GM21367 (cell line): ENCODE results near the gene SPINK5.

Experiments
- ATAC-seq: cut with Tn5 transposase; IDR thresholded peaks from one replicate; pipeline ENCODE4 v1.9.1; 2021; ENCODE audit not compliant: unreplicated experiment

The SPINK5 gene

DNA sequence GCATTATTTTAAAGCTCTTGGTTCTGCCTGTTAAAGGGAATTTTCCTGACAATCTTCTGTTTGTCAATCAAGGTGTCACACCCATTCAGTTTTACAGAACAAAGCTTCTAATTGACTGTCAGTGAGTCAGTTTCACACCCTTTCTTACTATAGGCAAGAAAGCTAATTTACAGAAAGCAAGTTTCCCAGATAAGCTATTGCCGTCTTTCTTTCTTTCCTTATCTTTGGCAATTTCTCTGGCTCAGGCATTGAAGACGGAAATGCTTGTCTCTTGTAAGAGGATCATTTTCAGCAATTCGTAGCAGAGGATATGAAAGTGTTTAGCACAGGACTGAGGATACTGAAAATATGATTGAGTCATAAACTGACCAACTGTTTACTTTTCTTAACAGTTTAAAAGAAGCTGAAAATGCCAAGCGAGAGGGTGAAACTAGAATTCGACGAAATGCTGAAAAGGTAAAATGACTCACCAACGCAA, 27.0 kb downstream of the SPINK5 start:
- peak; percentile 87 for ATAC-seq

DNA sequence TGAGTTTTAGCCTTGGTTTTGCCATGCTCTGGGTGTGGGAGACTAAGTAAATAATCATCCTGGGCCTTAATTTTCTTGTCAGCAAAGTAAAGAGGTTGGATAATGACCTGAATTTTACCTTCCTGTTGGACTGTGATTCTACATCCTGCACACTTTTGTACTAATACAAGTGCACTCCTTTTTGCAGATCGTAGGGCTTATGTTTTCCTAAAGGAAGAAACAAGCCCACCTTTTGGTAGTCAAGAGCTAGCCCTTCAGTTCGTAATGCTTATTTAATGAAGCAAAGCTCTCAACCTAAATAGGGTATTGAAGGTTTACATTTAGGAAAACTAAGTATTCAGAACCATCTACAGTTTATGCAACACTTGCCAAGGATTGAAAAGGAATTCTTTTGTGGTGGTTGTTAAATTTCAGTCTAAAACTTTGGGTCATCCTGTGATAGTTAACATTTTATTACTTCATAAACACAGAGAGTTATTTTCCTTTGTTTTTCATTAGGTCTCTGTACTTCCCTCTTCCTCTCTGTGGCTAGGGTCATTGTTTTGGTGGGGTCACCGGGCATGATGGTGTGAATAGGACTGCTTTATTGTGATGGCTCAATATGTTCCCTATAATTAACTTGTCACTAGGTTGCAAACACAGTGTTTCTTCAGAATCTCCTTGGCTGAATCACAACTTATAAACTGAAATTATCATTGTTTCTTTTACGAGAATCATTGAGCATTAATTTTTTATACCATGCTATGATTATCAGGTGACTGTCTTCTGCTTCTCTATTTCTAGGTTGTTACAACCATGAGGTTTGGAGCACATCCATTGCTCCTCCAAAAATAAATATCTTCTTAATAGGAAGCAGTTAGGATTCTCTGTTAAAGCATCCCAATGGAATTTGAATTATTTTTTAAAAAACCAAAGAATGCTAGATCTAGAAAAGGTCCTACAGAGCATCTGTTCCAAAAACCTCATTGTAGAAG, 28.5 kb downstream of the SPINK5 start:
- ATAC-seq: no peak

DNA sequence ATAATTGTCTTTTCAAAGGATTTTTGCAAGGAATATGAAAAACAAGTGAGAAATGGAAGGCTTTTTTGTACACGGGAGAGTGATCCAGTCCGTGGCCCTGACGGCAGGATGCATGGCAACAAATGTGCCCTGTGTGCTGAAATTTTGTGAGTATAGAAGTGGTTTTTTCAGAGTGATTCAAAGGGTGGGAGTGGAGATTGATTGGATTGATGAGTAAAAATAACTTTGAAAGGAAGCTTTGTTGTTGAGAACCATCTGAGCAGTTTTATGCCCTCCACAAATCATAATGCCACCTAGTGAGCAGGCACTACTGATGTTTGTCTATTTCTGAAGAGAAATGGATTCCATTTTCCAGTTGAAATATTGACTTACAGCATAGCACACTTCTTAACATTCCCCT, 30.6 kb downstream of the SPINK5 start:
- ATAC-seq: no peak

DNA sequence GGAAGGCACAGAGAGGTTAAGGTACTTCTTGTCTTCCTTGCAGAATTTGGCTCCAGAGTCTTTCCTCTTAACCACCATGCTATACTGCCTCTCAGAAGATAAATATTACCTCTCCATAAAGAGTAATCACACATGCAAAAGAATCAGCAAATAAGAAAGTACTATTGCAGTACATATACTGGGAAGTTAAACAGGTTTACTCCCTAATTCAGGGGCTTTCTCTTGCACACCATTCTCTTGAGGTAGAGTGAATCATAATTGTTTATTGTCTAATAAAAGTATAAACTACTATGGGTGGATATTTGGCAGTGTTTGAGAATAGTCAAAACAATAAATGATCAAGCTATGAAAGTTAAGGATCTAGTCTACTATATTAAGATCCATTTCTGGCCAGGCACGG, 40.4 kb downstream of the SPINK5 start:
- ATAC-seq: no peak

DNA sequence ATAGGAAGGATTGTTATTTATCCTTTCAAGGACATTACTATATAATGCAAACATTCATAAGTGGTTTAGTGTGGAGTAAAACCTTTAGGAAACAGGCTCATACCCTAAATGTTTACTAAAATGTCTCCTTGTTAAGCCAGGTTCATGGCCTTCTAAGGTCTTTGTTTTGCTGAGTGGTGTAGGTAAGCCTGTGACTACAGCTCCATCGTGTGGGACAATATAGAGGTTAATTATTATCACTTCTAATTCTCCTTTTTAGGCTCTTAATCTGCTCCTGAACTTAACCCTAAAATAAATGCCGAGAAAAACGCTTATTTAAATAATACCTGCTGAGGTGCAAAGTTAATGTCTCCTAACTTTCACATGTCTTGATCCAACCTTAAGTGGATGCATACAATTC, 43.8 kb downstream of the SPINK5 start:
- no peak for ATAC-seq

DNA sequence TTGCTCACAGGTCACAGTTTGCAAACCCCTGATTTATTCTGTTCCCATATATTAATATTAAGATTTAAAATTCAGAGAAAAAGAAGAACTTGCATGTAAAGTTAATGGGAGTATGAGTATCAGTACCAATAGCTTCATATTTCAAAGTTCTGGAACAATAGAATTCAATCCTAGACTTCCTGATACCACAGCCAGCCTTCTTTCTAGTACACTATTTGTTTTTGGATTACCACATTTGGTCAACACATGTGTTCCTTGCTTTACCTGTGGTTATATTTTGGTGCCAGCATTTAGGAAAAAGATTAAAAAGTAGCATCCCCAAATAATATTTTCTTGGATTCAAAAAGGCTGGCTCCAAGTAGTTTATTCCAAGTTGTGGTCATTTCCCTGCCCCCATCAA, 49.5 kb downstream of the SPINK5 start:
- ATAC-seq: no peak

DNA sequence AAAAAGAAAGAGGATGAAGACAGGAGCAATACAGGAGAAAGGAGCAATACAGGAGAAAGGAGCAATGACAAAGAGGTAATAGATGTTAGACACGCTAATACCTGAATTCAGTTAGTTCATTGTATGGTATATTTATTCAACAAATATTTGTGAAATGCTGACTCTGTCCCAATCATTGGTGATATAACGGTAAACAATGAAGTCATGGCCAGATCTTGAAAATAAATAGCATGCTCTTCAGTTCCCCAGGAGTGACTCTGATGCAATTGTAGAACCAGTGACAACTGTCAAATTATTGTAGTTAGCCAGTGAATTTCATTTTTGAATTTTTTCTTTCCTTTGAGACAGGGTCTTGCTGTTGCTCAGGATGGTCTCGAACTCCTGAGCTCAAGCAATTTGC, 56.5 kb downstream of the SPINK5 start:
- ATAC-seq: no peak

DNA sequence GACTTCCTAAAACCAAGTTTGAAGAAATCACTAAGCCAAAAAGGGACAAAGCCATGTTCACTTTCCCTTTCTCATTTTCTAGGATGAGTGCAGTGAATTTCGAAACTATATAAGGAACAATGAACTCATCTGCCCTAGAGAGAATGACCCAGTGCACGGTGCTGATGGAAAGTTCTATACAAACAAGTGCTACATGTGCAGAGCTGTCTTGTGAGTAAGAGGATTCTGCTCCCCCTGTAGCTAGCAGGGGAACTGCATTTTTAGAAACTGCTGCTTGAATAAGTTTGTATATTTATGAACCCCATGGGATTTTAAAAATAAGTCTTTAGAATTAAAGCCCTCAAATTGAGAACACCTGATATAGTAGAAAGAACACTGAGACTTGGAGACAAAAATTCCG, 61.9 kb downstream of the SPINK5 start:
- no peak for ATAC-seq

DNA sequence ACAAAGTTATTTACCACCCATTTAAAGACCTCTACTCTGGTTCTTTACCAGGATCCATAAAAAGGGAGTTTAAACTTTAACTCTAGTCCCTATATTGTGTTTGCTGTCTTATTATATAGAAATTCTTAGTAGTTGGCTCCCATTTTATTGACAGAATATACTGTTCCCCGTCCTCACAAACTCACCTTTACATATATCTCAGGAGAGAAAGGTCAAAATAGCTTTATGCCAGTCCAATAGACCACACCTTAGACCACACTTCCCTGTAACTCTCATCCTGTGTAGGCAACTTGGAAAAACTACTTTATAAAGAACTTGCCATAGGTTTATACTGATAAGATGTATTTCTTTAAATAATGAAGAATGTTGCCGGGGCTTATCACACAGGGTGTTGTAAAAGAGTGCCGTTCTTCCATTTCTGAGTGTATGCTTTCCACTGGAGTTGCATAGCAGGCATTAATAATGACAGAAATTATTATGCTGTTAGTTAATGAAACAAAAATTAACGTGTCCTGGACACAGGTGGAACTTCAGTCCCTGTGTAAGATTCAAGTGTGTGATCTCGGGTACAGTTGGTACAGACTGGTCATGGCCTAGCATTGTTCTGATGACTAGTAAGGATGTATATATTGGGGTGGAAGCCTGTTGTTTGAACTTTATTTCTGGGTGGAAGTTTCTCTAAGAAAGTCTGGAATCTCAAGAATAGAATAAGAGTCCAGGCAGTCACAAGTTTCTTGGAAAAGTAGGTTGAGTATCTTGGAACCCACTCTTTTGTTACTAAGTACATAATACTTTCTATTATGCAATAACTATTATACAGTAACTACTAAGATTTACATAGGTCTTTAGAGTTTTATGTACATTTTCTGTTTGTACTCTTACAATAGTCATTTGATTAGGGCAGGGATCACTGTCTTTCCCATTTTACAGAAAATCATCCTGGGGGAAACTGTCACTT, 71.6 kb downstream of the SPINK5 start:
- no peak for ATAC-seq

DNA sequence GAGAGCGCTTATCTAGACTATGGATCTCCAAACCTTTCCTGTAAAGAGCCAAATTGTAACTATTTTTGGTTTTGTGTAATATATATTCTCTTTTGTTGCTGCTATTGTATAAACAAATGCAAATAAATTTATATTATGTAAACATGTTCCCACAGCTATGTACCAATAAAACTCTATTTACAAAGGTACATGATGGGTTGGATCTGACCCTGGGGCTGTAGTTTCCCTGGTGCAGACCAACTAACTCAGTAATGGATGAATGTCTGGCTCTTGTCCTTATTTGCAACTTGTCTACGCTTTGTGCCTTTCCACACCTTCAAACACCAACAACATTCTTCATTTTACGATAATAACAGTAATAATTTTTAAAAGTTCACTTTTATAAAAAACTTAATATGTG, 77.1 kb downstream of the SPINK5 start:
- ATAC-seq: no peak

DNA sequence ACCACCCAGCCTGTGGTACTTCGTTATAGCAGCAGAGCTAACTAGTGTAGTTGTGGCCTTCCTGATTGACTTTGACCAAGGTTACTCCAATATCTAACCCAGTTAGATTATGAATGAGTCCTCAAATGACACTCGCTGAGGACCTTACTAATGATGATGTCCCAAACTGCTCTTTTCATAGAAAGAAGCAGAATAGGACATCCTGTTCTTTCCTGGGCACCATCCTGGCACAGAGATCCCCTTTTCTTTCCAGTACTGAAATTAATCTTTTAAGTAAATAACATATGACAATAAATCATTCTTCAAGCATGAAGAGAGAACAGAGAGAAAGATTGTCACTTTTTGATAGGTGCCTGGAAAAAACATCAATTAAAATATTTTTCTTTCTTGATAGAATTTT, 77.9 kb downstream of the SPINK5 start:
- ATAC-seq: no peak

DNA sequence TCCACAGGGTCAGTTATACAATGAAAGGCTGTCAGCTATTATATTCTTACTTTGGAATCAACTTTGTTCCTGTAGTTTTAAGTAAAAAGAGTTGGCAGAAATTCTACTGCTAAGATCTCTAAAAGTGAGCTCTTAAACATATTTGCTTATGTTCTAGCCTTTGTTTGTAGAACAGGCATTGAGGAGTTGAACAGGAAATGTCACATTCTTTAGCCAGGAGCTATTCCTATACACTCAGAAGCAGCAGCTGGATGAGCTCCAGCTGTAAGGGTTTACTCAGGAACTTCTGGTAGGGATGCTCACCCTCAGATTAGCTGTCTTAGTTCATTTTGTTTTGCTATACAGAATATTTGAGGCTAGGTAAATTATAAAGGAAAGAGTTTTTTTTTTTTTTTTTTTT, 82.1 kb downstream of the SPINK5 start:
- ATAC-seq: no peak

DNA sequence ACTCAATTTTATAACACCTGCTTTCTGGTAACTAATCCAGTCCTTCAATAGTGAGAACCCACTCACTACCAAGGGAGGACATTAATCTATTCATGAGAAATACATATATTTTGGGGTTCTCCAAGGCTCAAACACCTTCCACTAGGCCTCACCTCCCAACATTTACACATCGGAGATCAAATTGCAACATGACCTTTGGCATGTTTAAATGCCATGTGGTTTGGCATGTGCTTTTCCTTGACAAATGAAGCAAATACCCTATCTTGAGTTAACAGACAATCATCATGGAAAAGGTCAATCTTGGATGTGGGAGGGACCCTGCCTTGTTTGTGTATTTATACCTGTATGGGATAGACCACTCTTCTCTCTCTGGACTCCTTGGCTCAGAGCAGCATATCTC, 82.7 kb downstream of the SPINK5 start:
- ATAC-seq: no peak

DNA sequence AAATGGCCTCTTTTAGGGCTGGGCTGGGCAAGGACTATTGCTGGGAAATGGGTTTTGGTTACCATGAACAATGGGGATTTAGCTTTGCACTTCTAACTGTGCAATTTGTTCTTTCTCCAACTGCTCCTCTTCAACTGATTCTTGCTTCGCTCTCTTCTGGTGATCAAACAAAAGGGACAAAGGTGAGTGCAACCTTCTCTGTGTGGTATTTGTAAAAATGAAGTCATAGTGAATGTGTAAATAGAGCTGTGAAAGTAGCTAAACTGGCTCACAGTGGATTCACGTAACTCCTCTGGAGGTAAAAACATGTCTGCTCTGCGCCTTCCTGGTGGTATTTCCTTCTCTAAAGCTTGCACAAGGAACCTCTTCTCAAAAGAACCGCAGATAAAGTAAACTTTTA, 83.6 kb downstream of the SPINK5 start:
- ATAC-seq: no peak

DNA sequence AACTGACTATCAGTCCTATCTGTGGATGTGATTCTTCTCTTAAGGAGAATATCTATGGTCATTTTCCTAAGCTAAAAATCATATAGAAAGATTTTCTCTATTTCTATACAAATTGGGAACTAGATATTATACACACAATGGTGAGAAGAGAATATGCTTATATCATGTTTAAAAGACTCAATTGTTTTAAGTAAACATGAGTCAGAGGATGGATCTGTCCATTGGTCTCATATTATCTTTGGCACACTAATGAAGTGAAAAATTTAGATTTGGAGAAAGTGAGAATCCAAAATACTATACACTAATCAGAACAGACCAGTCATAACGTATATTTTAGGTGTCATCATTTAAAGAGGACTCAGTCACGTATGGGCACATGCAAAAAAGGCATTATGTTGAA, 88.1 kb downstream of the SPINK5 start:
- no peak for ATAC-seq

DNA sequence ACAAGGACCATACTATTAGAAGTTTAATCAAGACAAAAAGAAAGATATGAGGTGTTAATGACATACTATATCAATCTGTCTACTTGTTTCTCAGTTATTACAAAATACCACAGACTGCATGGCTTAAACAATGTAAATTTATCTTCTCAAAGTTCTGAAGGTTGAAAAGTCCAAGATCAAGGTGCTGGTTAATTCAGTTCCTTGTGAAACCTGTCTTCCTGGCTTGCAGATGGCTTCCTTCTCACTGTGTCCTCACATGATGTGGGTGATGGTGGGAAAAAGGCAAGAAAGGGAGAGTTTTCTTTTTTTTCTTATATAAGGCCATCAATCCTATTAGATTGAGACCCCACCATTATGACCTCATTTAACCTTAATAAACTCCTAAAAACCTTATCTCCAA, 89.0 kb downstream of the SPINK5 start:
- ATAC-seq: no peak

DNA sequence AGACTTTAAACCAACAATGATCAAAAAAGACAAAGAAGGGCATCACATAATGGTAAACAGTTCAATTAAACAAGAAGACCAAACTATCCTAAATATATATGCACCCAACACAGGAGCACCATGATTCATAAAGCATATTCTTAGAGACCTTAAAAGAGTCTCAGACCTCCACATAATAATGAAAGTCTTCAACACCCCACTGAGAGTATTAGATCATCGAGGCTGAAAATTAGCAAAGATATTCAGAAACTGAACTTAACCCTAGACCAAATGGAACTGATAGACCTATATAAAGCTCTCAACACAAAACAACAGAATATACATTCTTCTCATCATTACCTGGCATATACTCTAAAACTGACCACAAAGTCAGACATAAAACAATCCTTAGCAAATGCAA, 92.8 kb downstream of the SPINK5 start:
- no peak for ATAC-seq

DNA sequence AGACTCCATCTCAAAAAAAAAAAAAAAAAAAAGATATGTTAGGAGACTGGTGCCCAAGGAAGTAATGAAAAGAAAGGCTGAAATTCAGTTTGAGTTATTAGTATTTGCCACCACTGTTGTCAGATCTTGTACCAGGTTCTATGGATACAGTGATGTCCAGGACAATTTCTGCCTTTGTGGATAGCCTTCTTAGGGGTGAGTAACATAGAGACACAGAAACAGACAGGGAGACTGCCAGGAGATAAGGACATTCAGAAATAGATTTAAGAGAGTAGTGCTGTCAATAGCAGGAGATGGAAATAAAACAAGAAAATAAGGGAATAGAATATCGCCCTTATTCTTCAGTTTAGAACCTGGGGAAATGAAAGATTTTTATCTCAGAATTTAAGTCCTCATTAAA, 98.3 kb downstream of the SPINK5 start:
- ATAC-seq: no peak

DNA sequence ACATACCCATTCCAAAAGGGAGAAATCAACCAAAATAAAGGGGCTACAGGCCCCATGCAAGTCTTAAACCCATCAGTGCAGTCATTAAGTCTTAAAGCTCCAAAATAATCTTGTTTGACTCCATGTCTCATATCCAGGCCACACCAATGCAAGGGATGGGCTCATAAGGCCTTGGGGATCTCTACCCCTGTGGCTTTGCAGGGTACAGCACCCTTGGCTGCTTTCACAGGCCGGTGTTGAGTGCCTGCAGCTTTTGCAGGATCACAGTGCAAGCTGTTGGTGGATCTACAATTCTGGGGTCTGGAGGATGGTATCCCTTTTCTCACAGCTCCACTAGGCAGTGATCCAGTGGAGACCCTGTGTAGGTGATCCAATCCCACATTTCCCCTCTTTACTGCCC, 99.6 kb downstream of the SPINK5 start:
- no peak for ATAC-seq

DNA sequence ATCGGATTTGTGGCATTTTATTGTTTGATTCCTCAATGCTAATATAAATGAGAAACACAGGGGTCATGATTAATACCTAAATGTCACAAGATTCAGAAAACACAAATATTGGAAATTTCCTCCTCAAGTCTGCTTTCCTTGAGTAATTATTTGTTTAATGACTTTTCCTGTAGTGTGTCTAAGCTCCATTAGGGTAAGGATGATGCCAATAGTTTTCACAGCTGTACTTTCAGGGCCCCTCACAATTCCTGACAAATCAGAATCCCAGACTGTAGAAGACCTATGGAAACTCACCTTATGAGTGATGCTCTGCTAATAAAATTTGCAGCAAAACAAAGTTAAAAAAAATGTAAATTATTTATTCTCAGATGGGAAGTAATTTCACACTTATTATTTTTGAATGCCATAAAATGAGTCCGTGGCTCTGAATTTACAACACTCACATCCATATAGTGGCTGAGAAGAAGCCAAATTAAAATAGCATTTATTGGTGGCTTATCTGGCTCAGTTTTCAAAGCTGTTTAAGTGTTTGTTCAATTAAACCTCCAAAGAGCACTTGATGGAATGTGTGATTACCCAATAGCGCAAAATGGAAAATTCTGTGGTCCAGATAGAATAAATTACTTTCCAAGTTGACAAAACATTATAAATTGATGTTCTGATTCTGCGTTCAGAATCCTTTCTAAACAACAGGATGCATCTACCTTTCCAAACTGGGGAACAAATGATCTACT, 102.9 kb downstream of the SPINK5 start:
- ATAC-seq: no peak

DNA sequence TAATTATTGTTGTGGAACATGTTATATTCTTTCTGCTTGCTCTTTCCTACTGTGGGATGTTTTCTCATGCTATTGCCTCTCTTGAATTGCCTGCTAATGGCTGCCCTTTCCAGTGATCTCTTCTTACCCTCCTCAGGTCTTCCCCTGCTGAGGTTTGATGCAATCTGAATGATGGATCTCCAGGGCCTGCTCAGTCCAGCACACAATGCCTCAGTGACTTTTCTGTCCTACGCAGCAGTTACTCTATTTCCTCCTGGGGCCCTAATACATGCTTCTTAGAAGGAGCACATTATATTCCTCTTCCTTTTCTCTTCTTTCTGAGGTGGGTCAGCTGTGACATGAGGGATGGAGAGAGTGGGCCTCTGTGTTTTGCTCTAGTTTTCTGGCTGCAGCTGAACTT, 104.5 kb downstream of the SPINK5 start, which contains the start of gene SPINK14:
SPINK14 (plus strand) TSS at position 301 of the 400 bp plus-strand sequence. CDS start 1,187 bp downstream, outside the sequence.
- ATAC-seq: no peak
